ENCODE measurements around the gene TNN.

Gene TNN

GRCh38 chr1:175128523-175128922 lies 60.9 kb downstream of the TNN start:
- TF ChIP-seq MAX (IDR thresholded peaks at IDR 0.05): no peak
- no peak for TF ChIP-seq CREB1 (IDR thresholded peaks at IDR 0.05; ENCODE audit: low read depth)
- no peak for TF ChIP-seq USF1 (IDR thresholded peaks at IDR 0.05)
- no peak for TF ChIP-seq EGR1 (IDR thresholded peaks at IDR 0.05)
- no peak for TF ChIP-seq NFIC (IDR thresholded peaks at IDR 0.05)
- TF ChIP-seq TEAD4 (IDR thresholded peaks at IDR 0.05): no peak
- TF ChIP-seq REST (IDR thresholded peaks at IDR 0.05; ENCODE audit: low read depth): no peak
- TF ChIP-seq FOXM1 (IDR thresholded peaks at IDR 0.05; ENCODE audit: borderline replicate concordance, low read depth): no peak
- TF ChIP-seq ZBTB7A (IDR thresholded peaks at IDR 0.05; ENCODE audit: low read depth): no peak
- no peak for TF ChIP-seq EP300 (IDR thresholded peaks at IDR 0.05; ENCODE audit: borderline replicate concordance)
- TF ChIP-seq RAD21 (IDR thresholded peaks at IDR 0.05; ENCODE audit: low read depth): no peak
- no peak for TF ChIP-seq YY1 (IDR thresholded peaks at IDR 0.05; ENCODE audit: low read depth)
- TF ChIP-seq CEBPB (IDR thresholded peaks at IDR 0.05): no peak
- no peak for TF ChIP-seq TCF12 (IDR thresholded peaks at IDR 0.05; ENCODE audit: low read depth)
- TF ChIP-seq TAF1 (IDR thresholded peaks at IDR 0.05; ENCODE audit: low read depth): no peak

GRCh38 chr1:175129182-175129581 lies 61.5 kb downstream of the TNN start:
- TF ChIP-seq YY1 (IDR thresholded peaks at IDR 0.05; ENCODE audit: low read depth) (no peak), RAD21 (IDR thresholded peaks at IDR 0.05; ENCODE audit: low read depth) (no peak), ZBTB7A (IDR thresholded peaks at IDR 0.05; ENCODE audit: low read depth) (no peak), REST (IDR thresholded peaks at IDR 0.05; ENCODE audit: low read depth) (no peak), CEBPB (IDR thresholded peaks at IDR 0.05) (no peak), NFIC (IDR thresholded peaks at IDR 0.05) (no peak), MAX (IDR thresholded peaks at IDR 0.05) (no peak), TEAD4 (IDR thresholded peaks at IDR 0.05) (no peak), FOXM1 (IDR thresholded peaks at IDR 0.05; ENCODE audit: borderline replicate concordance, low read depth) (no peak), CREB1 (IDR thresholded peaks at IDR 0.05; ENCODE audit: low read depth) (no peak), EP300 (IDR thresholded peaks at IDR 0.05; ENCODE audit: borderline replicate concordance) (no peak), TCF12 (IDR thresholded peaks at IDR 0.05; ENCODE audit: low read depth) (no peak), TAF1 (IDR thresholded peaks at IDR 0.05; ENCODE audit: low read depth) (no peak), EGR1 (IDR thresholded peaks at IDR 0.05) (no peak)

- TF ChIP-seq TCF12 (IDR thresholded peaks at IDR 0.05; ENCODE audit: low read depth) (no peak), USF1 (IDR thresholded peaks at IDR 0.05) (no peak), FOXM1 (IDR thresholded peaks at IDR 0.05; ENCODE audit: borderline replicate concordance, low read depth) (no peak), ZBTB7A (IDR thresholded peaks at IDR 0.05; ENCODE audit: low read depth) (no peak), NFIC (IDR thresholded peaks at IDR 0.05) (no peak), EP300 (IDR thresholded peaks at IDR 0.05; ENCODE audit: borderline replicate concordance) (no peak), RAD21 (IDR thresholded peaks at IDR 0.05; ENCODE audit: low read depth) (no peak), MAX (IDR thresholded peaks at IDR 0.05) (no peak), TAF1 (IDR thresholded peaks at IDR 0.05; ENCODE audit: low read depth) (no peak), CEBPB (IDR thresholded peaks at IDR 0.05) (no peak), TEAD4 (IDR thresholded peaks at IDR 0.05) (no peak), YY1 (IDR thresholded peaks at IDR 0.05; ENCODE audit: low read depth) (no peak), REST (IDR thresholded peaks at IDR 0.05; ENCODE audit: low read depth) (no peak), CREB1 (IDR thresholded peaks at IDR 0.05; ENCODE audit: low read depth) (no peak)
Measured at GRCh38 chr1:175129644-175129996, 62.0 kb downstream of the TNN start.

GRCh38 chr1:175129997-175130648 lies 62.5 kb downstream of the TNN start:
- TF ChIP-seq RAD21 (IDR thresholded peaks at IDR 0.05; ENCODE audit: low read depth) (no peak), MAX (IDR thresholded peaks at IDR 0.05) (no peak), TCF12 (IDR thresholded peaks at IDR 0.05; ENCODE audit: low read depth) (no peak), NFIC (IDR thresholded peaks at IDR 0.05) (no peak), CEBPB (IDR thresholded peaks at IDR 0.05) (no peak), EP300 (IDR thresholded peaks at IDR 0.05; ENCODE audit: borderline replicate concordance) (no peak), TEAD4 (IDR thresholded peaks at IDR 0.05) (no peak), CREB1 (IDR thresholded peaks at IDR 0.05; ENCODE audit: low read depth) (no peak), TAF1 (IDR thresholded peaks at IDR 0.05; ENCODE audit: low read depth) (no peak), ZBTB7A (IDR thresholded peaks at IDR 0.05; ENCODE audit: low read depth) (no peak), FOXM1 (IDR thresholded peaks at IDR 0.05; ENCODE audit: borderline replicate concordance, low read depth) (no peak)

All from Ishikawa (cell line).